SU-DHL-6 (cell line): Measurements from ENCODE around the gene RGS7.

Experiments used
- EZH2phosphoT487 ChIP-seq: fragments of 200-600 bp; sonication (generic), shearing (Covaris generic); conservative IDR thresholded peaks from 2 replicates; pipeline ENCODE4 v1.6.1; 2018; ENCODE audit warnings: mild to moderate bottlenecking, antibody characterized with exemption, low read length, moderate library complexity, mixed read lengths
- TF ChIP-seq, protein P1 (sequence below): fragments of 200-600 bp; sonication (generic); IDR thresholded peaks from one replicate; pipeline ENCODE4 v1.5.1; 2017; ENCODE audit warnings: antibody characterized with exemption, mild to moderate bottlenecking, low read length, moderate library complexity; ENCODE audit not compliant: insufficient read depth, poor library complexity, severe bottlenecking

DNA sequence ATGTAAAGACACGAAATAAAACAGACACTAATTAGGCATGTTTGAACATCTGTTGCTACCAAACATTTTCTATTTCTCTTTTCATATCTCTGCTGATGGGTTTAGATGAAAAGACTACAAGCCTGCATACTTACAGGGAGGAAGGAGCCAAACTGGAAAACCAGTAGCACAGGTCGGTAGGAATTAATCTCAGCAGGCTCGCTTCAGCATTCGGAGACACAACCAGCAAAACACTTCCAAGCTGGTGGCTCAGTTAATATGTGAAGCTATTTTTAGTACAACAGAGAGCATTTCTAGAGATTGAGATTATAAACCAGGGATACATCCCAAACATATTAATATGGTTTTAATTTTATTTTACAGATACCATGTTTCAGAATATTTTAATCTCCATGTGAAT is 444.2 kb downstream of the RGS7 start:
- TF ChIP-seq, protein P1, sequence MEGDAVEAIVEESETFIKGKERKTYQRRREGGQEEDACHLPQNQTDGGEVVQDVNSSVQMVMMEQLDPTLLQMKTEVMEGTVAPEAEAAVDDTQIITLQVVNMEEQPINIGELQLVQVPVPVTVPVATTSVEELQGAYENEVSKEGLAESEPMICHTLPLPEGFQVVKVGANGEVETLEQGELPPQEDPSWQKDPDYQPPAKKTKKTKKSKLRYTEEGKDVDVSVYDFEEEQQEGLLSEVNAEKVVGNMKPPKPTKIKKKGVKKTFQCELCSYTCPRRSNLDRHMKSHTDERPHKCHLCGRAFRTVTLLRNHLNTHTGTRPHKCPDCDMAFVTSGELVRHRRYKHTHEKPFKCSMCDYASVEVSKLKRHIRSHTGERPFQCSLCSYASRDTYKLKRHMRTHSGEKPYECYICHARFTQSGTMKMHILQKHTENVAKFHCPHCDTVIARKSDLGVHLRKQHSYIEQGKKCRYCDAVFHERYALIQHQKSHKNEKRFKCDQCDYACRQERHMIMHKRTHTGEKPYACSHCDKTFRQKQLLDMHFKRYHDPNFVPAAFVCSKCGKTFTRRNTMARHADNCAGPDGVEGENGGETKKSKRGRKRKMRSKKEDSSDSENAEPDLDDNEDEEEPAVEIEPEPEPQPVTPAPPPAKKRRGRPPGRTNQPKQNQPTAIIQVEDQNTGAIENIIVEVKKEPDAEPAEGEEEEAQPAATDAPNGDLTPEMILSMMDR, result no peak
- TF ChIP-seq EZH2phosphoT487, result no peak
